Measurements from ENCODE around the gene BARHL2. TPM values are rescaled to one million over a fixed set of nuclear protein-coding genes. Genes with fewer than 3 reads are reported as not detected.

BARHL2 gene
- total RNA-seq, 1 donor from 2014 or later, result not detected

DNA sequence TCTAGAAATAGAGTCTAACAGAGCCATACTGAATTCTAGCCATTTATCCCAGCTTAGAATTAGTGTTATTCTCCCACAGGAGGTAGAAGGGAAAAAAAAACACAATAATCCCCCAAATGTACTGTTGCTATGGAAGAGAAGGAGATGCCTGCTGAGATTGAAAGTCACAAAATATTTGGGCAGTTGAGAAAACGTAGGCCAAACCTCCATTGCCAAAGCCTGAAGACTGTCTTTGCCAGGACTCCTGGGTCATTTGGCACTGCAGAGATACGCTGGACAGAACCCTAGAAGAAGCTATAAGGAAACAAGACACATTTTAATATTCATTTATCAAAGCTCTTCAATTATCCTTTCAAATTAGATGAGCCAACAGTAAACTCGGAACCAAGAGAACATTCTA is 22.3 kb downstream of the BARHL2 start:
- DNase-seq (ENCODE audit: low spot score), result no peak
- Mint-ChIP-seq H3K9me3 (no peaks in the 10 kb centered on the region), H3K27ac (no peak overlapping the region), H3K4me1 (ENCODE audit: low read depth) (no peaks in the 10 kb centered on the region), H3K36me3 (ENCODE audit: low read depth) (no peaks in the 10 kb centered on the region), H3K27me3 (ENCODE audit: low read depth) (peaks cover 14% of the 10 kb centered on the region), H3K4me3 (ENCODE audit: low read depth) (no peak overlapping the region)
- intact Hi-C loops (cut with micrococcal nuclease), result loop anchor here (5.0 kb wide), 1 partner anchor 627 kb away; no protein-coding TSS in a partner anchor

- Mint-ChIP-seq H3K4me3 (ENCODE audit: low read depth) (no peak overlapping the region), H3K27ac (no peak overlapping the region), H3K27me3 (ENCODE audit: low read depth) (peaks cover 8% of the 10 kb centered on the region), H3K36me3 (ENCODE audit: low read depth) (no peaks in the 10 kb centered on the region), H3K4me1 (ENCODE audit: low read depth) (no peaks in the 10 kb centered on the region), H3K9me3 (no peaks in the 10 kb centered on the region)
- DNase-seq (ENCODE audit: low spot score), result no peak
- intact Hi-C loops (cut with micrococcal nuclease), result no loop called here
Observed at GRCh38 chr1:90687747-90688146, 29.4 kb downstream of the BARHL2 start.

- Mint-ChIP-seq H3K27ac (no peak overlapping the region), H3K4me3 (ENCODE audit: low read depth) (no peak overlapping the region), H3K27me3 (ENCODE audit: low read depth) (peaks cover 6% of the 10 kb centered on the region), H3K36me3 (ENCODE audit: low read depth) (no peaks in the 10 kb centered on the region), H3K4me1 (ENCODE audit: low read depth) (no peaks in the 10 kb centered on the region), H3K9me3 (peaks cover 15% of the 10 kb centered on the region)
- intact Hi-C loops (cut with micrococcal nuclease), result no loop called here
- DNase-seq (ENCODE audit: low spot score), result no peak
Observed at GRCh38 chr1:90675161-90675847, 41.8 kb downstream of the BARHL2 start.

DNA sequence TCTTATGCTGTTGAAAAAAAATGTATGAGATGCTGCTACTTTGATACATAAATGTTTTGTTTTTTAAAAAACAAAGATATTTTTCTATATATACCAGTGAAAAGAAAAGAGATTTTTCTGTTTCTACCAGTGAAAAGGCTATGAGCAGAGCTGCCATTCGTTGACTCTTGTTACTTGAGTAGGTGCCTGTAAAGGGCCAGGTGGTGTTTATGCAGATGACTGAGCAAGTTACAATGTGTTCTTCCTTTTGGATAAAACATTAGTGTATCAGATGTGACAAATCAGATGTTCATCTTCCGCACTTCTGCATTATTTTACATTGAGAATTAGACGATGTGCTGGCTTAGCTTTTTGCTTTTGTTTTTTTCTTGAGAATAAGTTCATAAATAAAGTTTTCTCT is 45.4 kb downstream of the BARHL2 start:
- no peaks in the 10 kb centered on the region for H3K4me1 Mint-ChIP-seq (ENCODE audit: low read depth)
- H3K27ac Mint-ChIP-seq, result no peak overlapping the region
- intact Hi-C loops (cut with micrococcal nuclease), result no loop called here
- no peaks in the 10 kb centered on the region for H3K36me3 Mint-ChIP-seq (ENCODE audit: low read depth)
- no peak for DNase-seq (ENCODE audit: low spot score)
- no peaks in the 10 kb centered on the region for H3K27me3 Mint-ChIP-seq (ENCODE audit: low read depth)
- H3K4me3 Mint-ChIP-seq (ENCODE audit: low read depth), result no peak overlapping the region
- H3K9me3 Mint-ChIP-seq, result peaks cover 15% of the 10 kb centered on the region

- no peak overlapping the region for H3K27ac Mint-ChIP-seq
- no peaks in the 10 kb centered on the region for H3K27me3 Mint-ChIP-seq (ENCODE audit: low read depth)
- no peaks in the 10 kb centered on the region for H3K36me3 Mint-ChIP-seq (ENCODE audit: low read depth)
- peaks cover 15% of the 10 kb centered on the region for H3K9me3 Mint-ChIP-seq
- no peak for DNase-seq (ENCODE audit: low spot score)
- H3K4me1 Mint-ChIP-seq (ENCODE audit: low read depth), result no peaks in the 10 kb centered on the region
- intact Hi-C loops (cut with micrococcal nuclease), result no loop called here
- no peak overlapping the region for H3K4me3 Mint-ChIP-seq (ENCODE audit: low read depth)
Observed at GRCh38 chr1:90671251-90671650, 45.9 kb downstream of the BARHL2 start.
